Spleen (tissue), 7 donors: ENCODE data around the gene PAOX.

Source experiments
- CTCF ChIP-seq, 11 experiments: fragments of 200-600 bp in 7 of 11; fragments of 450-650 bp in 4 of 11; sonication (generic) in 4 of 11; IDR thresholded peaks in 8 of 11; conservative IDR thresholded peaks in 3 of 11; 1 replicate in 7 of 11; 2 replicates in 4 of 11; pipeline versions ENCODE4 v1.4.0 to v1.8.0; 2016 to 2021; ENCODE audit warnings: antibody characterized with exemption in 11 of 11, inconsistent platforms in 4 of 11, mild to moderate bottlenecking in 1 of 11
- POLR2A ChIP-seq, 3 donors: fragments of 450-650 bp; IDR thresholded peaks; one replicate each; pipeline ENCODE4 v1.5.1; 2017; ENCODE audit warnings: antibody characterized with exemption in 3 of 3, mild to moderate bottlenecking in 1 of 3
- POLR2AphosphoS5 ChIP-seq, 3 donors: sonication (generic); formaldehyde crosslinking; IDR thresholded peaks; one replicate each; pipeline ENCODE4 v1.5.1; 2017; ENCODE audit warnings: antibody characterized with exemption in 3 of 3
- donor health status: DM: no; HTN: no; CAD: no; lungs with moderate emphysema.
- donor health status: DM: no; HTN: no; CAD: no.
- donor health status: DM: no; HTN: no; CAD: no.

- TF ChIP-seq CTCF (IDR thresholded peaks at IDR 0.05 in 8 of 11, conservative IDR thresholded peaks at IDR 0.05 in 3 of 11) (no peak), POLR2A (IDR thresholded peaks at IDR 0.05) (no peak), POLR2AphosphoS5 (IDR thresholded peaks at IDR 0.05) (no peak)
These were observed 26.9 kb downstream of the PAOX start for GRCh38 chr10:133405844-133406527.
